ENCODE measurements around the gene SLC12A2.

The SLC12A2 gene

GRCh38 chr5:128169401-128170017 lies 85.9 kb downstream of the SLC12A2 start:
- DNase-seq (ENCODE audit: low read depth in 2 of 2) = no peak

- DNase-seq (ENCODE audit: low read depth in 2 of 2) = no peak
Measured at GRCh38 chr5:128172102-128172501, 88.5 kb downstream of the SLC12A2 start.

- no peak for DNase-seq (ENCODE audit: low read depth in 2 of 2)
Measured at GRCh38 chr5:128174951-128175350, 91.4 kb downstream of the SLC12A2 start.

- no peak for DNase-seq (ENCODE audit: low read depth in 2 of 2)
Measured at GRCh38 chr5:128192368-128192767, 108.8 kb downstream of the SLC12A2 start.

- no peak for DNase-seq (ENCODE audit: low read depth in 2 of 2)
Measured at GRCh38 chr5:128193665-128194390, 110.3 kb downstream of the SLC12A2 start.

GRCh38 chr5:128195316-128195715 lies 111.8 kb downstream of the SLC12A2 start:
- DNase-seq (ENCODE audit: low read depth in 2 of 2) = no peak

GRCh38 chr5:128196080-128196479 lies 112.5 kb downstream of the SLC12A2 start:
- DNase-seq (ENCODE audit: low read depth in 2 of 2) = no peak

- DNase-seq (ENCODE audit: low read depth in 2 of 2) = no peak
Measured at GRCh38 chr5:128196791-128197190, 113.2 kb downstream of the SLC12A2 start.

GRCh38 chr5:128197896-128198522 lies 114.4 kb downstream of the SLC12A2 start:
- no peak for DNase-seq (ENCODE audit: low read depth in 2 of 2)

- DNase-seq (ENCODE audit: low read depth in 2 of 2) = no peak
Measured at GRCh38 chr5:128199104-128199503, 115.5 kb downstream of the SLC12A2 start.

GRCh38 chr5:128199611-128200010 lies 116.0 kb downstream of the SLC12A2 start:
- DNase-seq (ENCODE audit: low read depth in 2 of 2) = no peak

GRCh38 chr5:128201065-128201926 lies 117.7 kb downstream of the SLC12A2 start:
- peak; percentile 61 to 64 for DNase-seq (ENCODE audit: low read depth in 2 of 2)

- DNase-seq (ENCODE audit: low read depth in 2 of 2) = no peak
Measured at GRCh38 chr5:128202320-128202719, 118.8 kb downstream of the SLC12A2 start.

- DNase-seq (ENCODE audit: low read depth in 2 of 2) = no peak
Measured at GRCh38 chr5:128208436-128208835, 124.9 kb downstream of the SLC12A2 start.

GRCh38 chr5:128212191-128212806 lies 128.7 kb downstream of the SLC12A2 start:
- DNase-seq (ENCODE audit: low read depth in 2 of 2) = no peak

GRCh38 chr5:128213340-128213739 lies 129.8 kb downstream of the SLC12A2 start:
- DNase-seq (ENCODE audit: low read depth in 2 of 2) = no peak

- no peak for DNase-seq (ENCODE audit: low read depth in 2 of 2)
Measured at GRCh38 chr5:128213833-128214232, 130.3 kb downstream of the SLC12A2 start.

- DNase-seq (ENCODE audit: low read depth in 2 of 2) = no peak
Measured at GRCh38 chr5:128216285-128216684, 132.7 kb downstream of the SLC12A2 start.

GRCh38 chr5:128216860-128217531 lies 133.4 kb downstream of the SLC12A2 start:
- no peak for DNase-seq (ENCODE audit: low read depth in 2 of 2)

GRCh38 chr5:128220841-128221240 lies 137.3 kb downstream of the SLC12A2 start:
- no peak for DNase-seq (ENCODE audit: low read depth in 2 of 2)

GRCh38 chr5:128224336-128224735 lies 140.8 kb downstream of the SLC12A2 start:
- no peak for DNase-seq (ENCODE audit: low read depth in 2 of 2)

Data from stimulated activated CD8-positive, alpha-beta memory T cell treated with anti-CD3 and anti-CD28 coated beads, Interleukin-7, amount 100 ng/mL, for 4 hours (primary cell).